GM21515 (cell line): ENCODE data around the gene CAB39L.
"Not testable (repeated sequence)": the region's sequence is repeated elsewhere in the genome, so short reads cannot be mapped to it uniquely, and the experiment has no call there.

Source experiments
- ATAC-seq: cut with Tn5 transposase; IDR thresholded peaks from one replicate; pipeline ENCODE4 v1.9.1; 2021; ENCODE audit not compliant: unreplicated experiment

Gene CAB39L

DNA sequence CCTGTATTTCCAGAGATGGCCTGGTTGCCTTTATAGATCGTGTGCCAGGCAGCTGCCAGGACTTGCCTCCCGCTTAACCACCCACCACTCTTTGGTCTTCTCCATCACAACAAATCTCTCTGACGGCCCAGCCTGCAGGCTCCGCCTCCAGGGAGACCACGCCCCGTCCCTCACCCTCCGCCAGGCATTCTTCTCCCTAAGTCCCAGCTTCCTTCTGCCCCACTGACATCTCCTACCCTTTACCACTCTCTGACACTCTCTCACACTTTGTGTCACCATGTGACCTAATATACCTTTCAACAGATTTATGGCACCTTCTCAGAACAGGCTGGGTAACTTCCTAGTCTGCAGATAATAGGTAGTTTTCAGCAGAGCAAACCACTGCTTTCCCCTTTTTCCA, 95.1 kb downstream of the CAB39L start:
- ATAC-seq = no peak

DNA sequence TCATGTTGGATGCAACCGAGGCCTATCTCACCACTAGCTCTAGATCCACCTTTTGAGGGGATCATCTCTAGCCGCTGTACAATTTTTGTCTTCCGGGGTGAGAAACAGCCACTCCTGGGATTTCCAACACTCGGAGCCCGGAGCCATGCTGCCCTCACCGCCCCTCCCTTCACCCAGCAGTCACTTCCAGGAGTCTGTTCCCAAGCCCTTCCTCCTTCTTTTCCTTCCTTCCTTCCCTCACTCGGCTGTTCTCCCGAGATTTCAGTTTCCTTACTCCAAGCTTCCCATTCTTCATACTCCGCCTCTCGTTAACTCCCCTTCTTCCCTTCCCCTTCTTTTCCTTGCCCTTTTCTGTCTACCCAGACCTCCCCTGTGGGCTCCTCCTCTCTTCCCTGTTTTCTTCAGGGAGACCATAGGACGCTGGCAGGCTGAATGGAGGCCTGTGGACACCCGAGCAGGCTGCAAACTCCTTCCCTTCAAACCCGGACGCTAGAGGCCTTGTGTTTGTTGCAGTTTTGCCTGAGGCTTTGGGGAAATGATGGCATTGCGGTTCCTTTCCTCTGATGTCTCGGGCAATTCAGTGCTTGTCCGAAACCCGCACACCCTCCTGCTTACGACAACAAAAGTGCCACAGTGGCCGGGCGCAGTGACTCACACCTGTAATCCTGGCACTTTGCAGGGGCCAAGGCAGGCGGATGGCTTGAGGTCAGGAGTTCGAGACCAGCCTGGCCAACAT, 96.0 kb downstream of the CAB39L start:
- ATAC-seq = no peak

DNA sequence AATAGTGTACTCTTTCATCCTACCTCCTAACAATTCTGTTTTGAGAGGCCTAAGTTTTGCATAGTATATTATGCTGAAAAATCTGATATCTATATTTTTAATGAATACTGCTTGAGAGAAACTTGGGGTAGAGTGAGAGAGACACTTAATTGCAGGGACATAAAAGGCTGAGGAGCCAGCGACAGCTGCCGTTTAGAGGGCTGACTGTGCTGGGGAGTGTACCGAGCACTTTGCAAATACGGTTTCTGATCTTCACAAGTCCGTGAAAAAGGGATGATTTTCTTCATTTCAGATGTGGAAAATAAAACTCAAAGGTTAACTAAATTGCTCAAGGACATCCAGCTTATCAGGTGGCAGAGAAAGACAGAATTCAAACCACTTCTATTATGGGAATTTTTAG, 97.4 kb downstream of the CAB39L start:
- ATAC-seq = no peak

DNA sequence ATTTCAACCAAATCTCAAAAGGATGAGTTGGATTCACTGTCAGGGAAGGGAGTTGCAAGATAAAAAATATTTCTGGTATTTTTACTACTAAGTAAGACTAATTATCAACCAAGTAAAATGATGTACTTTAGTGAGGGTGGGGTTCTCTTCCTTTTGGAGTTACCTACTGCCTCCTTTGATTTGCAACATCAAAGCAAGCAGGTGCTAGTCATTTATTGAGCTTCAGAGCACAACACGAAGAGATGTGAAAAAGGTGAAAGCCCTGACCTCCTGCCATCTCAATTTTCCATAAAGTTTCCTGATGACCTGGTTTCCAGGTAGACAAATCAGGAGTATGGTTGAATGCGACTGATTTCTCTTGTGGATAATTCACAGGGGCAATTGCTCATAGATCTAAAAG, 100.1 kb downstream of the CAB39L start:
- no peak for ATAC-seq

DNA sequence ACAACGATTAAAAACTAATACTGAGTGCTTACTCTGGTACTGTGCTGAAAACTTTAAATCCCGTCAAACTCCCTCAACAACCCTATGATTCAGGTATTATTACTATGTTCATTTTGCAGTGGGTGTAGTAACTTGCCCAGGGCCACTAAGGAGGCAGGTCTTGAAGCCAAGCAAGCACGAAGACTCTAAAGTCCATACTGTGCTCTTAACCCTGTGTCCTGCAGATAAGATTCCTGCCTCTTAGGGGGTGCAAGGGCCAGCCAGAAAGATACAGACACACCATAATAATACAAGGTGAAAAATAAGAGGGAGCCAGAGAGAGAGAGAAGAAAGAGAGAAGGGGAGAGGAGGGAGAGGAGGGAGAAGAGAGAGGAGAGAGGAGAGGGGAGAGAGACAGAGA, 100.6 kb downstream of the CAB39L start:
- ATAC-seq = no peak

DNA sequence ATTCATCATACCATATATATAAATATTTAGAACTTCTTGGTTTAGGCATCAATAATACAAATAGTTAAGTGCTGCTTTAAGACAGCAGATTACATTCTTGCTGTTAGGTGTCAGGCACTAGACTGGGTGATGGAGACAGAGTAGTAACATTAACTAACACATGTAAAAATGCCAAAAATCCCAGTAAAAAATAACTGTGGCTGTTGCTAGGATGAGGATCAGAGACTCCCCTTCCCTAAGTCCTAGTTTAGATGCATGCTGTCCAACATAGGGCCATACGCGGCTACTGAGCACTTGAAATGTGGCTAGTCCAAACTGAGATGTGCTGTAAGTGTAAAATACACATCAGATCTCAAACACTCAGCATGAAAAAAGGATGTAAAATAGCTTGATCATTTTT, 101.4 kb downstream of the CAB39L start:
- no peak for ATAC-seq

DNA sequence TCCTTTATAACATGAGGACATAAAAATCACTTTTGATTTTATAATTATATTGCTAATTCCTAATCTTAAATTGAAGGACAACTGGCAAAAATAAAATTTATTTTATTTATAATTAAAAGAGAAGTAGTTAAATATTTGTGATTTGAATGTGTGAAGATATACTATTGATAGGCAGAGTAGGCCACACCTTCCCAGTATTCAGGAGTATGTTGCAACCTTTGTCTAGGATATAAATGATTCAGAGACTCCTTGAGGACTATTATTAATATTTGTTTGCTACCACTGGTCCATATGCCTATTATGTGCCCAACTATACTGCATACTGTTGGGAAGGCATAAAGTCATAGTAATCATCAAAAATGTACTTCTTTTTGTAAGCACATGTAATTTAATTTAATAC, 101.9 kb downstream of the CAB39L start:
- ATAC-seq = no peak

DNA sequence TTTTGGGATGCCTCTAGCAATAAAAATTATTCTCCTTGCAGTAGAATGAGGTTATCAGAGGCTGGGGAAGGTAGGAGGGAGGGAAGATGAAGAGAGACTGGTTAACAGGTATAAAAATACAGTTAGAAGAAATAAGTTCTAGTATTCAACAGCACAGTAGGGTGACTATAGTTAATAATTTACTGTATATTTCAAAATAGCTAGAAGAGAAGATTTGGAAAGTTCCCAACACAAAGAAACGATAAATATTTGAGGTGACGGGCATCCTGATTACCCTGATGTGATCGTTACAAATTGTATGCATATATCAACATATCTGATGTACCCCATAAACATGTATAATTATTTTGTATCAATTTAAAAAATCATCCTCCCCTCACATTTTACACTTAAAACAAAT, 102.3 kb downstream of the CAB39L start:
- no peak for ATAC-seq

DNA sequence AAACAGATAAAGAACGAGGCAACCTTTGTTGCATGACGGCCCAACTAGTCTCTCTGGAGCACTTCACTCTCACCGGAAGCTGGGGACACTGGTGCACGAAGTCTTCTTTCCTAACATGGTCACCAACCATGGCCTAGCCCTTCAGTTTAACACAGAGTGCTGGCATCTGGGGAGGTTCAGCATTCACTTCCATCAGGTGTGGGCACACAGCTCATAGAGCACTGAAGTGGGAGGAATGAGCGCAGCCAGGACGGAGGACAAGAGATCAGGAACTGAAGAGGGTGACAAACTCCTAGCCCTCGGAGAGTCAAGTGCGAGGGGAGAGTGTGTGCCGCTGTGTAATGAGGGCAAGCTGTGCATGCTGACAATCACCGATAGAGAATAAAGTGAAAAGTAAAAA, 103.7 kb downstream of the CAB39L start:
- ATAC-seq = no peak

DNA sequence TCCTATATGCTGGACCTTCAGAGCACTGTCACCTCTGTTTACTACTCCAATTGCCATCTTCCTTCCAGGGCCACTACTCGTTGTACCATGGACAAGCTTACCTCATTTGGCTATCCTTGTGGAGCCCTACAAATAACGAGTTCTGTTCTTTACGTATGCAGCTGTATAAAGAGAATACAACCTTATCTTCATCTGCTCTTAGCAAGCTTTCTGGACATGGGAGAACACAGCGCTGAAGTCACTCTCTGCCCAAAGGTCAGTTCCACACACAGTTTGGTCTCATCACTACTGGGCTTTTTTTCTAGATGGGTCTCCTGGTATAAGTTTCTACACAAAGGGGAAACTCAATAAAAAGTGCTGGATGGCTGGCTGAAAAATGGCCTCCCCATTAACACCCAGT, 107.2 kb downstream of the CAB39L start:
- ATAC-seq = no peak

DNA sequence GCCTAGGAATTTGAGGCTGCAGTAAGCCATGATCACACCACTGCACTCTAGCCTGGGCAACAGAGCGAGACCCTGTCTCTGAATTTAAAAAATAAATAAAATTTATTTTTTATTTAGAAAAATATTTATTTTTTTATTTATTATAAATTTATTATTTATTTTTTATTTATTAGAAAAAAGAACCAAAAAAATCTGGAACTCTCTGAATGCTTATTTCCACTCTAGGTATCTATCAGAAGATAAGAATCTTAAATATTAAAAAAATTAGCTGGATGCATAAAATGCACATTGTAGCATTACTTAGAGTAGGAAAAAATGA, 113.4 kb downstream of the CAB39L start:
- no peak for ATAC-seq

DNA sequence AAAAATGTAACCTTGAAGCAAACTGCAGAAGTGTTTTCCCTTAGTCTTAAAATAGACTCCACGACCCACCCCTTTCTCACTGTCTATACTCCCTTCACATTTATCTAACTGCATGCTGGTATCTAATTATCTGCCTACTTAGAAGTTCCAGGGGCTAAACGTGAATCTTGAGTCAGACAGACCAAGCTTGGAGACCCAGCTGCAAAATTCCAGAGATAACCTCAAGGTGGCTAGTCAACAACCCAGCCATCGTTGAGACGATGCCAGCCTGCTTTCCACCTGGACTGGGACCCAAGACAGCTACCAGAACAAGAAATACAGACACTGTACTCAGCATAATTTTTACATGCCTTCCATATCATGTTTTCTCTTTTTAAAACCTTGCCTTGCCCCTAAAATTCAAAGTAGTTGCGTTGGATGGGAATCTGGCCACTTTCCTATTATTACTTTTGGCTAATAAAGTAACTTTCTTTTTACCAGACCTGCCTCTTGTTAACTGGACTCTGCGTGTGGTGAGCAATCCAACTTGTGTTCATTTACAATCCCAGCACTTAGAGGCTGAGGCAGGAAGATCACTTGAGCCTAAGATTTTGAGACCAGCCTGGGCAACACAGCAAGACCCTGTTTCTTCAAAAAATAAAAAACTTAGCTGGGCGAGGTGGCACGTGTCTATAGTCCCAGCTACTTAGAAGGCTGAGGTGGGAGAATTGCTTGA, 113.9 kb downstream of the CAB39L start:
- no peak for ATAC-seq

DNA sequence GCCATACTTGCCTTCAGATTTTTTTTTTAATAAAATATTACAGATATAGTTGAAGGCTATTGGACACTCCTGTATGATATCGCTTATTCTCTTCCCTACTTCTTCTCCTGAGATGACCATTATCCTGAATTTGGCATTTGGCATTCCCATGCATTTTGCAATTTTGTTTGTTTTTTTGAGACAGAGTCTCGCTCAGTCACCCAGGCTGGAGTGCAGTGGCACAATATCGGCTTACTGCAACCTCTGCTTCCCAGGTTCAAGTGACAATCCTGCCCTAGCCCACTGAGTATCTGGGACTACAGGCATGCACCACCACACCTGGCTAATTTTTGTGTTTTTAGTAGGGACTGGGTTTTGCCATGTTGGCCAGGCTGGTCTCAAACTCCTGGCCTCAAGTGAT, 116.7 kb downstream of the CAB39L start:
- ATAC-seq = not testable (repeated sequence)

DNA sequence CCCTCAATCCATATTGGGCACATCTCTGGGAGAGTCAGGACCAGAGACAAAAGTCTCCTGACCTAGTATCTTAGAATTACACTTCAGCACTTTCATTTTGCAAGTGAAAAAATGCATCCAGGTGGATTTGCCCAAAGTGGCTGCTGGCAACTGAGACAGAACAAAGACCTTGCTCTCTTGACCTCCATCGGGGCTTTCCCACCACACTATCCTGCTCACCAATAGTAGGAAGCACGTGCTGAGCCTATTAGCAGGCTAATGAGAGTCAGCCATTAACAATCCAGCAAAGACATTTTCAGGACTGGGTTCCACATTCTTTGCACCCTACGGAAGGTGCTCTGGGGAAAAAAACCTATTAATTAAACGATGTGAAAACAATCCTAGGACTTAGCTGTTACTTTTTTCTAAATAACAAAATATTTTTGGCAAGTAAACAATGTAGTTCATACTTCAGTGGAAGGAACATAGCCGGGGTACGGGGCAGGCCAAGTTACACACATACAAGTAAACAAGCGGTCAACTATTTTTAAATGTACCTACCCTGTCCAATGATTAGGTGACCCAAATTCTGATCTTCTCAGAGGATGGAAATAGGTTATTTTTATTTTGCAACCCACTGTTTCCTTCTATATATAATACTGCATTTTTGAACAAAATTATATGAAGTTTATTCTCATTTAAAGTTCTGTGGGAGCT, 117.5 kb downstream of the CAB39L start:
- ATAC-seq = no peak

DNA sequence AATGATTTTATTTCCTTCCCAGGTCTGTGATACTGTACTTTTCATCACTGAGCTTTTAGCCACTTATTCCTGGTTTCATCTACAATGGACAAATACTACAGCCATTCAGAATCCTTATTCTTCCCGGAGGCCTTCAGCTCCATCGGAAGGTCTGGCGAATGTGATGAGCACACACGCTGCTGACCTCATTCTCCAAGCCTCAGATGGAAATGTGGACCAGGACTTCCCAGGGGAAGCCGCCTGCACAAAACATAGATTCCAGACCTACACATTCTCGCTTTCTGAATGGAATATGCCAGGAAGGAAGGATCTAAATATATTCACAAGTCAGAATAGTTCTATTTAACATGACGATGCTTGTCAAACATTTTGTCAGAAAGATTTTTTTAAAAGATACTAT, 120.5 kb downstream of the CAB39L start:
- ATAC-seq = no peak

DNA sequence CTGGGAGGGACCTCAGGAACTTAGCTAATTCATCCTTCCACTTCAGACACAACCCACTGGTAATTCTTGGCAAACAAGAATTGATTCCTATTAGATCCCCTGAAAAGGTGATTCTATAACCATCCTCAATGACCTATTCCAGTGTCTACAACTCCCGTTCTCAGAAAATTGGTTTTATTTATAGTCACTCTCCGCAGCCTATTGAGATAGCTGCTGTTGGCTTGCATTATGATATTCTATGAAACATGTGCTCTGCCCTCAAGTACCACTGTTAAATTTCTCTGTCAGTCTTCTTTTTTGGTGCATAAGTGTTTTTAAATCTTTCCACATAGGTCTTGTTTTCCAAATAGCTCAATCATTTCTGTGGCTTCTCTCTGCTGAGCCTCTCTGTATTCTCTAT, 121.2 kb downstream of the CAB39L start:
- no peak for ATAC-seq

DNA sequence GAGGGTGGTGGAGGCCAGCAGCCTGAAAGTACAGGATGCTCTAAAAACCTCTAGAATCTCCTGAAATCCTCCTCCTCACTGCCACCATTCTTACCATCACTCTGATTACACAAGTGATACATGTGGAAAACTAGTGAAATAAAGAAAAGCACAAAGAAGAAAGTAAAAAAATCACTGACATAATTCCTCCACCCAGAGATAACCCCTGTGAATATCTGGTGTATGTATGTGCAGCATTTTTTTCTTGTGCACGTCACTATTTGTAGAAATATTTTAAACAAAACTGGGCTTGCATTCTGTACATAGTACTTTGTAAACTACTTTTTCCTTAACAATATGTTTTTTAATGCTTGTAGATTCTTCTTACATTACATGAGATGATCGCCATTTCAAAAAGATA, 122.9 kb downstream of the CAB39L start:
- ATAC-seq = no peak

DNA sequence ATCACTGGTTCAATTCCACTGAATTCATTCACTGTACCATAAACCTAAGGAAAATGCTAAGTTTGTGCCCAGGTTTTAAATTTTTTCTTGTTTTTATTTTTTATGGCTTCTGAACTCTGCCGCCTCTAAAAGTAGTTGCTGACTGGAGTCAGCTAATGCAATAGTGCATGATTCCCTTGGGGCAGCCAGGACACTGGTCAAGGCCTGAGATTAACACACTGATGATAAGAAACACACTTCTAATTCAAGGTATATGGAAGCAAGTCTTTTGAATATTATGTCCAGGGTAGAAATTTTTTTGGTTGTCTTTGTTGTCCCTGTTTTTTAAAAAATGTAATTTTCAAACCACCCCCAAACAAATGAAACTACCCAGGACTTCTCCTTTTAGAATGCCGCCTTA, 123.9 kb downstream of the CAB39L start:
- no peak for ATAC-seq

DNA sequence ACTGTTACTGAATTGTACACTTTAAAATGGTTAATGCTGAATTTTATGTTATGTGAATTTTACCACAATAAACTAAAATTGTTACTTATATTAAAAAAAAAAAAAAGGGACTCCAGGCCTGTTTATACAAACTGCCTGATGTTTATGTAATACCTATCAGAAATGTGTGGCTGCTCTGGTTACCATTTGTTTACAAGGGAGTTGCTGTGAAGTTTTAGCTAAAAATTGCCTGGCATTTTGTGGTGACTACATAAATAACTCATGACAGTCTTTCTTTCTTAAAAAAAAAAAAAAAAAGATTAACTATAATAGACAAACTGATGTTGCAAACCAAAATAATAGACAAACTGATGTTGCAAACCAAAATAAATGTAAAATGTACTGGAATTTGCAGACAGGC, 124.3 kb downstream of the CAB39L start:
- ATAC-seq = no peak

DNA sequence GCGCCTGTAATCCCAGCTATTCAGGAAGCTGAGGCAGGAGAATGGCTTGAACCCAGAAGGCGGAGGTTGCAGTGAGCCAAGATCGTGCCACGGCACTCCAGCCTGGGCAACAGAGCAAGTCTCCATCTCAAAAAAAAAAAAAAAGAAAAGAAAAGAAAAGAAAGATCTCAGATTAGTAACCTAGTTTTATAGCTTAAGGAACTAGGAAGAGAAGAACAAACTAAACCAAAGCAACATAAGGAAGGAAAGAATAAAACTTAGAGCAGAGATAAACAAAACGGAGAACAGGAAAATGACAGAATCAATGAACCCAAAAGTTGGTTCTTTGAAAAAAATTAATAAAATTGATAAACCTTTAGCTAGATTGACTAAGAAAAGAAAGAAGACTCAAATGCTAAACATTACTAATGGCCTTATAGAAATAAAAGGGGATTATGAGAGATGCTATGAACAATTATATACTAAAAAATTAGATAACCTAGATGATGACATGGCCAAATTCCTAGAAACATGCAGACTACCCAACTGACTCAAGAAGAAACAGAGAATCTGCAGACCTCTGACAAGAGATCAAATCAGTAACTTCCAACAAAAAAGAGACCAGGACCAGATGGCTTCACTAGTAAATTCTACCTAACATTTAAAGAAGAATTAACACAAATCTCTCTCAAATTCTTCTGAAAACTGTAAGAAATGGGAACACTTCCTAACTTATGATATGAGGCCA, 127.9 kb downstream of the CAB39L start:
- ATAC-seq = no peak

DNA sequence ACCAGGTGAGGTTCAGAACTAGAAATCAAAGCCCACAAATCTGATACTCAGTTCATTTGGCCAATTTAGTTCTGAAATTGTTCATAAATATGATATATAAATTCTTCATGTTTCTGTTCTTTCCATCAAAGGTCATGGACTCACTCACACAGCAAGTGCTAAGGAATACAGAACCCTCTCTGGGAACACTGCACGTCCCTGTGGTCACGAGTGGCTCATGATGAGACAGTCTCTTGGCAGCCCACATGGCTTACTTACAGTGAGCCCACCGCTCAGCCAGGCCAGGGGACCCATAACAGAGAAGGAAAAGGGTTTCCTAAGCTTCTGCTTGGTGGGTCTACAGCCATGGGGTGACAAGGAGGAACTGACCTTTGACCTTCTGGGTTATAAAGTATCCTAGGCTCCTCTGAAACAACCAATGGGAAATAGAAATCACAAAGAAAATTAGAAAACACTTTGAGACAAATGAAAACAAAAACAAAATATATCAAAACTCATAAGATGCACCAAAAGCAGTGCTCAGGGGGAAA, 128.8 kb downstream of the CAB39L start:
- no peak for ATAC-seq
